Osteoblast (primary cell): ENCODE measurements around the gene LRRFIP1. TPM values are rescaled to one million over a fixed set of nuclear protein-coding genes. Genes with fewer than 3 reads are reported as not detected.

ENCODE experiments used
- DNase-seq: peaks from one replicate; pipeline ENCODE4 v3.0.0; 2011; ENCODE audit warnings: low spot score, mixed read lengths; ENCODE audit not compliant: insufficient read length; ENCODE audit errors: missing footprints
- H2AFZ ChIP-seq: 2 replicates; pipeline ENCODE4 v1.6.0; 2011; ENCODE audit warnings: mild to moderate bottlenecking, low read length
- H3K27ac ChIP-seq: 2 replicates; pipeline ENCODE4 v1.5.1; 2011; ENCODE audit warnings: mild to moderate bottlenecking, low read depth, low read length, moderate library complexity
- H3K27me3 ChIP-seq: 2 replicates; pipeline ENCODE4 v1.6.0; 2012; ENCODE audit warnings: mild to moderate bottlenecking, control low read depth, inconsistent platforms, low read length, moderate library complexity; ENCODE audit not compliant: insufficient read depth
- H3K36me3 ChIP-seq: 2 replicates; pipeline ENCODE4 v1.5.1; 2011; ENCODE audit warnings: mild to moderate bottlenecking, low read length, control low read depth, moderate library complexity; ENCODE audit not compliant: insufficient read depth
- H3K4me1 ChIP-seq: 2 replicates; pipeline ENCODE4 v1.5.1; 2011; ENCODE audit warnings: mild to moderate bottlenecking, low read length, control low read depth, moderate library complexity; ENCODE audit not compliant: insufficient read depth
- H3K4me2 ChIP-seq: 2 replicates; pipeline ENCODE4 v1.6.0; 2011; ENCODE audit warnings: mild to moderate bottlenecking, low read length; ENCODE audit not compliant: insufficient read depth
- H3K4me3 ChIP-seq: fragments of 200-600 bp; sonication (generic); 3 replicates; pipeline ENCODE4 v1.5.1; 2012; ENCODE audit warnings: mild to moderate bottlenecking, low read length, inconsistent platforms; ENCODE audit not compliant: insufficient read depth
- H3K79me2 ChIP-seq: 2 replicates; pipeline ENCODE4 v1.6.0; 2012; ENCODE audit warnings: mild to moderate bottlenecking, low read length, control low read depth, inconsistent platforms; ENCODE audit not compliant: insufficient read depth
- H3K9me3 ChIP-seq: 2 replicates; pipeline ENCODE4 v1.5.1; 2011; ENCODE audit warnings: low read depth, low read length, control low read depth
- H4K20me1 ChIP-seq: 2 replicates; pipeline ENCODE4 v1.6.0; 2012; ENCODE audit warnings: mild to moderate bottlenecking, low read length, control low read depth; ENCODE audit not compliant: insufficient read depth
- CTCF ChIP-seq: IDR thresholded peaks from 2 replicates; pipeline ENCODE4 v1.5.1; 2011; ENCODE audit warnings: mild to moderate bottlenecking, low read depth, low read length, moderate library complexity; ENCODE audit errors: extremely low read depth
- total RNA-seq: library from RNA; depleted of rRNA; stranded (reverse); fragments of >200 nt; gene quantifications from 2 replicates; pipeline ENCODE4 v1.2.3, GENCODE V29; 2012

LRRFIP1 gene
- total RNA-seq, 1 donor: 51.8 TPM

GRCh38 chr2:237653776-237654558, 26.6 kb downstream of the LRRFIP1 start:
- Histone ChIP-seq H4K20me1 (no peaks in the 10 kb centered on the region), H3K27ac (no peak overlapping the region), H3K36me3 (no peaks in the 10 kb centered on the region), H3K27me3 (no peaks in the 10 kb centered on the region), H3K79me2 (no peaks in the 10 kb centered on the region), H3K4me2 (no peak overlapping the region), H3K9me3 (no peaks in the 10 kb centered on the region), H3K4me1 (peaks cover 2% of the 10 kb centered on the region), H3K4me3 (no peak overlapping the region), H2AFZ (no peak overlapping the region)
- DNase-seq: no peak
- no peak for TF ChIP-seq CTCF

DNA sequence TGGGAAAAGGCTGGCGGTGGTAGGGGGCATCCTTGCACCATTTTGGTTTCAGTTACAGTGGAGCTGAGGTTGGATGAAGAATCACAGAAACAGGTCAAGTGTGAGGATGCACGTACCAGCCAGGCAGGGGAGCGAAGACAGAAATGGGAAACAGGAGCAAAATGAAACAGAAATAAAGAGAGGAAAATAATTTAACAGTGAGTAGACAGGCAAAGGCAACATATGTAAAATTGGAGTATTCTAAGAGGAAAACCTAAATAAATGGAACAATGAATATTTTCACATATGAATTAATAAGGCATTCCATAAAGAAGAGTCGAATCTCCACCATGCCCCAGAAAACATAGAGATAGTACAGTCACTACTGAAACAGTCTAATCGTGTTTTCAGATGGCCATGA, 29.7 kb downstream of the LRRFIP1 start:
- H3K4me1 ChIP-seq: peaks cover 2% of the 10 kb centered on the region
- no peak overlapping the region for H3K4me2 ChIP-seq
- TF ChIP-seq CTCF: no peak
- H3K27ac ChIP-seq: no peak overlapping the region
- no peaks in the 10 kb centered on the region for H3K79me2 ChIP-seq
- no peak for DNase-seq
- H3K27me3 ChIP-seq: no peaks in the 10 kb centered on the region
- no peak overlapping the region for H2AFZ ChIP-seq
- no peaks in the 10 kb centered on the region for H4K20me1 ChIP-seq
- no peak overlapping the region for H3K4me3 ChIP-seq
- H3K36me3 ChIP-seq: no peaks in the 10 kb centered on the region
- no peaks in the 10 kb centered on the region for H3K9me3 ChIP-seq

GRCh38 chr2:237660381-237660900, 33.1 kb downstream of the LRRFIP1 start:
- Histone ChIP-seq H4K20me1 (no peaks in the 10 kb centered on the region), H3K27ac (no peak overlapping the region), H3K79me2 (no peaks in the 10 kb centered on the region), H3K4me1 (peaks cover 14% of the 10 kb centered on the region), H3K36me3 (no peaks in the 10 kb centered on the region), H3K4me2 (no peak overlapping the region), H2AFZ (no peak overlapping the region), H3K27me3 (no peaks in the 10 kb centered on the region), H3K9me3 (no peaks in the 10 kb centered on the region), H3K4me3 (no peak overlapping the region)
- TF ChIP-seq CTCF: no peak
- DNase-seq: no peak

- no peaks in the 10 kb centered on the region for H3K79me2 ChIP-seq
- H3K4me2 ChIP-seq: no peak overlapping the region
- DNase-seq: no peak
- no peaks in the 10 kb centered on the region for H3K27me3 ChIP-seq
- no peak overlapping the region for H2AFZ ChIP-seq
- H3K9me3 ChIP-seq: no peaks in the 10 kb centered on the region
- no peaks in the 10 kb centered on the region for H4K20me1 ChIP-seq
- no peak for TF ChIP-seq CTCF
- H3K4me3 ChIP-seq: no peak overlapping the region
- H3K4me1 ChIP-seq: peaks cover 14% of the 10 kb centered on the region
- no peak overlapping the region for H3K27ac ChIP-seq
- H3K36me3 ChIP-seq: no peaks in the 10 kb centered on the region
Observed at GRCh38 chr2:237661270-237661669, 33.9 kb downstream of the LRRFIP1 start.
